Adrenal gland (tissue), 19 donors: ENCODE data around the gene EHMT1. TPM values are rescaled to one million over a fixed set of nuclear protein-coding genes. Genes with fewer than 3 reads are reported as not detected.

ENCODE experiments used
- DNase-seq, 7 donors: peaks; one replicate each; pipeline ENCODE4 v3.0.0-alpha.2; 2019 to 2020
- H3K27ac ChIP-seq, 5 donors: fragments of 200-600 bp; sonication (generic) in 4 of 5; 1 replicate in 3 of 5; 2 replicates in 2 of 5; pipeline versions ENCODE4 v1.5.1 to v1.8.0; 2016 to 2020; ENCODE audit warnings: mild to moderate bottlenecking in 1 of 5
- H3K27me3 ChIP-seq: fragments of 200-600 bp; 2 replicates; pipeline ENCODE4 v1.8.0; 2021
- H3K36me3 ChIP-seq, 2 donors: fragments of 200-600 bp; replicated peaks in 1 of 2; 1 replicate in 1 of 2; 2 replicates in 1 of 2; pipeline versions ENCODE4 v1.5.1 to v1.8.0; 2018 to 2022
- H3K4me1 ChIP-seq, 2 donors: fragments of 200-600 bp; replicated peaks in 1 of 2; 1 replicate in 1 of 2; 2 replicates in 1 of 2; pipeline versions ENCODE4 v1.5.1 to v1.8.0; 2018 to 2021
- H3K4me3 ChIP-seq, 4 donors: fragments of 200-600 bp; sonication (generic) in 3 of 4; one replicate each; pipeline ENCODE4 v1.5.1; 2016 to 2018
- H3K9me3 ChIP-seq, 3 donors: fragments of 200-600 bp; sonication (generic) in 1 of 3; replicated peaks in 1 of 3; 1 replicate in 2 of 3; 2 replicates in 1 of 3; pipeline versions ENCODE4 v1.5.1 to v1.8.0; 2016 to 2021
- POLR2A ChIP-seq, 2 donors: fragments of 450-650 bp; IDR thresholded peaks; one replicate each; pipeline ENCODE4 v1.6.1; 2017; ENCODE audit warnings: antibody characterized with exemption in 2 of 2, mild to moderate bottlenecking in 2 of 2, moderate library complexity in 1 of 2
- WGBS, 4 donors: extraction: QIAGEN DNeasy Blood & Tissue Kit in 2 of 4; methylation state at CpG; one replicate each; pipeline versions ENCODE4 v1.1.5 to v1.1.7; 2013 to 2017; 5-methylcytosine and 5-hydroxymethylcytosine counted together
- intact Hi-C, 2 donors: fragments of 100-400 bp; cut with DNase I; formaldehyde crosslinking; loops; one replicate each; pipeline versions ENCODE4 v1.14.1 to v1.15.0; 2022 to 2023
- long read RNA-seq, 10 donors: library from polyadenylated mRNA in 3 of 10; unstranded in 2 of 10; stranded (forward) in 1 of 10; transcript quantifications; one replicate each; pipeline ENCODE4 v2.0.0 and lab custom pipeline, GENCODE V29; 2021 to 2026
- polyA plus RNA-seq, 3 donors: library from polyadenylated mRNA; stranded (reverse); fragments of 200-250 nt in 2 of 3; fragments of 350-450 nt in 1 of 3; fragmentation: Illumina TruSeq in 1 of 3; extraction: RNeasy Lipid Tissue Mini Kit (QIAGEN cat#74804) in 1 of 3; gene quantifications; one replicate each; pipeline ENCODE4 v1.2.3, GENCODE V29; 2013 to 2014
- total RNA-seq, 9 donors: library from RNA; depleted of rRNA in 4 of 9; stranded (reverse); fragments of >200 nt in 4 of 9; fragments of 120-200 nt in 1 of 9; fragmentation: NEBNext Ultra II Directional in 1 of 9; extraction: Animal tissue kit (Norgen Biotek cat#: 25700) in 1 of 9; gene quantifications; one replicate each; pipeline versions ENCODE4 v1.1.0 to v1.2.4, GENCODE V29; 2013 to 2023
- TF ChIP-seq, protein P1 (sequence below), 6 experiments: fragments of 450-650 bp in 4 of 6; fragments of 200-600 bp in 2 of 6; sonication (generic) in 1 of 6; IDR thresholded peaks; 1 replicate in 5 of 6; 2 replicates in 1 of 6; pipeline versions ENCODE4 v1.5.1 to v1.8.0; 2016 to 2021; ENCODE audit warnings: antibody characterized with exemption in 6 of 6, mild to moderate bottlenecking in 2 of 6, moderate library complexity in 1 of 6
- donor health status: healthy with polysubstance abuse.
- donor health status: Bipolar disorder and iron deficiency.
- donor health status: DM: yes; HTN: yes; CAD: no.
- donor health status: DM: no; HTN: no; CAD: no.
- donor health status: DM: no; HTN: no; CAD: no.
- donor health status: DM: yes; HTN: yes; CAD: no.

EHMT1 gene
- total RNA-seq (100 to 1,000 TPM in 2 of 9 donors, 10 to 100 TPM in 7; 46.1 to 171 (median 66.8) TPM), polyA plus RNA-seq (100 to 1,000 TPM in 1 of 3 donors, 10 to 100 TPM in 2; 42.0 to 107 (median 75.2) TPM)
- long read RNA-seq, donor 1, partial matches to known transcripts = 0 of 1 reads
- long read RNA-seq, donor 1, other reads (novel, unspliced or antisense) = 0 of 1 reads
- long read RNA-seq, donor 2, partial matches to known transcripts = 0 of 4 reads
- long read RNA-seq, donor 2, other reads (novel, unspliced or antisense) = 0 of 4 reads
- long read RNA-seq, donor 3, partial matches to known transcripts = 5 of 5 reads
- long read RNA-seq, donor 3, other reads (novel, unspliced or antisense) = 0 of 5 reads
- long read RNA-seq, donor 4, partial matches to known transcripts = 20 of 28 reads
- long read RNA-seq, donor 4, other reads (novel, unspliced or antisense) = 8 of 28 reads
- long read RNA-seq, donor 5, full-length matches to known transcripts = 11 of 77 reads
- long read RNA-seq, donor 5, partial matches to known transcripts = 28 of 77 reads
- long read RNA-seq, donor 5, other reads (novel, unspliced or antisense) = 38 of 77 reads
- long read RNA-seq, donor 6, partial matches to known transcripts = 8 of 14 reads
- long read RNA-seq, donor 6, other reads (novel, unspliced or antisense) = 5 of 14 reads
- long read RNA-seq, donor 7, partial matches to known transcripts = 0 of 3 reads
- long read RNA-seq, donor 7, other reads (novel, unspliced or antisense) = 0 of 3 reads
- long read RNA-seq, donor 8, partial matches to known transcripts = 0 of 1 reads
- long read RNA-seq, donor 8, other reads (novel, unspliced or antisense) = 0 of 1 reads
- long read RNA-seq, donor 9, partial matches to known transcripts = 0 of 1 reads
- long read RNA-seq, donor 9, other reads (novel, unspliced or antisense) = 0 of 1 reads
- long read RNA-seq, donor 10 = 0 reads

DNA sequence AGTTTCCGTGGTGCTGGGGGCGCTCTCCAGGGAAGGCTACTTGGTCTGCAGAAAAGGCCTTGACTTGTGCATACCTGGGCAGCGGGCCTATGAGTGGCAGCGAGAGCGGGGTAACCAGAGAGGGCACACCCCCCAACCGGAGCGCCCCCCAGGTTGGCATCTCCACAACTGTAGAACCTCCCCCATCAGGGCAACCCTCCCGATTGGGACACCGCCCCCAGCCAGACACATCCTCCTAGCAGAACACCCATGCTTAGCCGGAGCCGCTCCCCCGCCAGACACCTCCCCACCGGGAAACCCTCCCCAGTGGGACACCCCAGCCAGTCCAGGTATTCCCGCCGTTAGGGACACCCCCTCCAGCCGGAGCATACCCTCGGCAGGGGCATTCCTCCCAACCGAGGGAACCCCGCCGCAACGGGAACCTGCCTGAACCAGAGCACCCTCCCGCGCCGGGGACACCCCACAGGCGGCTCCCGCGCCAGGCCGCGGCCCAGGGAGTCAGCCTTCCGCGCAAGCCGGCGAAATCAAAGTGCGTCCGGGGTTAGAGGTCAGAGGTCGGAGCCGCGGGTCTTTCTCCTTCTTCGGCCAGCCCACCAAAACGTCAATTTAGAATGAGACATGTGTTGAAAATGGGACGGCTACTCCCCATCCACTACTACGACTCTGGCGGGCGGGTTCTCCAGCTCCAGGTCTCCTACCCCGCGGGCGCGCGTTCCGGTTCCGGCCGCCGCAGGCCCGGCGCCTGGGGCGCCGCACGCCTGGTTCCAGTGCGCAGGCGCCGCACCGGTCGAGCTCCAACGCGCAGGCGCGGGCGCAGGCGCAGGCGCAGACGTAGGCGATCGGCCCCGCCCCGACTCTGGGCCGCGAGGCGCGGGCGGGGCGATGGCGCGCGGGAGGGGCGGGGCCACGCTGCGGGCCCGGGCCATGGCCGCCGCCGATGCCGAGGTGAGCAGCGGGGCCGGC lies at the start of gene EHMT1:
TSS of gene EHMT1 (plus strand) at position 901 of the 963 bp plus-strand sequence. CDS start at position 925, 24 bp downstream.
- peaks cover 42 to 69% of the 10 kb centered on the region in 2 donors for H3K4me1 ChIP-seq
- DNase-seq = peak; percentile 80 to 92 (median 89)
- no peaks in the 10 kb centered on the region for H3K27me3 ChIP-seq
- intact Hi-C loops = no loop called here
- 0 to 1% (median 1%) methylated on average over 25 to 94 of the region's 94 CpGs for WGBS, 4 donors
- peak within 1 kb of the TSS; percentile 13 to 96 (median 76) for H3K4me3 ChIP-seq
- H3K36me3 ChIP-seq = peaks cover 0 to 19% of the 10 kb centered on the region in 2 donors
- no peaks in the 10 kb centered on the region for H3K9me3 ChIP-seq
- TF ChIP-seq, protein P1, sequence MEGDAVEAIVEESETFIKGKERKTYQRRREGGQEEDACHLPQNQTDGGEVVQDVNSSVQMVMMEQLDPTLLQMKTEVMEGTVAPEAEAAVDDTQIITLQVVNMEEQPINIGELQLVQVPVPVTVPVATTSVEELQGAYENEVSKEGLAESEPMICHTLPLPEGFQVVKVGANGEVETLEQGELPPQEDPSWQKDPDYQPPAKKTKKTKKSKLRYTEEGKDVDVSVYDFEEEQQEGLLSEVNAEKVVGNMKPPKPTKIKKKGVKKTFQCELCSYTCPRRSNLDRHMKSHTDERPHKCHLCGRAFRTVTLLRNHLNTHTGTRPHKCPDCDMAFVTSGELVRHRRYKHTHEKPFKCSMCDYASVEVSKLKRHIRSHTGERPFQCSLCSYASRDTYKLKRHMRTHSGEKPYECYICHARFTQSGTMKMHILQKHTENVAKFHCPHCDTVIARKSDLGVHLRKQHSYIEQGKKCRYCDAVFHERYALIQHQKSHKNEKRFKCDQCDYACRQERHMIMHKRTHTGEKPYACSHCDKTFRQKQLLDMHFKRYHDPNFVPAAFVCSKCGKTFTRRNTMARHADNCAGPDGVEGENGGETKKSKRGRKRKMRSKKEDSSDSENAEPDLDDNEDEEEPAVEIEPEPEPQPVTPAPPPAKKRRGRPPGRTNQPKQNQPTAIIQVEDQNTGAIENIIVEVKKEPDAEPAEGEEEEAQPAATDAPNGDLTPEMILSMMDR (IDR thresholded peaks at IDR 0.05) = peak in 1 of 6 experiments; percentile 2
- peak; percentile 28 to 71 for TF ChIP-seq POLR2A (IDR thresholded peaks at IDR 0.05)
- peak within 1 kb of the TSS; percentile 76 to 99 (median 91) for H3K27ac ChIP-seq

GRCh38 chr9:137569609-137570203 lies 49.1 kb upstream of the EHMT1 start:
- no peaks in the 10 kb centered on the region for H3K9me3 ChIP-seq
- H3K4me1 ChIP-seq = no peaks in the 10 kb centered on the region
- peaks cover 0 to 34% of the 10 kb centered on the region in 2 donors for H3K36me3 ChIP-seq
- DNase-seq = no peak
- no peak overlapping the region for H3K4me3 ChIP-seq
- no peaks in the 10 kb centered on the region for H3K27me3 ChIP-seq
- WGBS, 4 donors = 95 to 98% (median 97%) methylated on average over 5 of the region's 5 CpGs
- no peak overlapping the region for H3K27ac ChIP-seq
- intact Hi-C loops = no loop called here
- TF ChIP-seq, protein P1 (IDR thresholded peaks at IDR 0.05) = no peak
- no peak for TF ChIP-seq POLR2A (IDR thresholded peaks at IDR 0.05)

DNA sequence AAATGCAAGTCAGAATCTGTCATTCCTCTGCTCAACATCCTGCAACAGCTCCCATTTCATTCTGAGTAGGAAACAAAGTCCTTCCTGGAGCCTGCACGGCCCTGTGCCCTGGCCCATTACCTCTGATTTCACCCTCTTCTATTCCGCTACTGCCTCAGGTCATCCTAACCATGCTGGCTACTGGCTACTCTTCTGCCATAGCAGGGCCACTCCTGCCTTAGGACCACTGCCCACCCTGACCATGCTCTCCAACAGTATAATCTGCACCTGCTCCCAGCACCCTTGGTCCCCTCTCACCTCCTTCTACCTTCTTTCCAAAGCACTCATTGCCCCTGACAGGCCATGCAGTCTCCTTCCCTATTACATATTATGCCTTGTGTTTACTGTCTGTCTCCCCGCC lies 48.2 kb upstream of the EHMT1 start:
- Histone ChIP-seq H3K4me3 (no peak overlapping the region), H3K4me1 (no peaks in the 10 kb centered on the region), H3K27me3 (no peaks in the 10 kb centered on the region), H3K27ac (no peak overlapping the region), H3K36me3 (peaks cover 0 to 40% of the 10 kb centered on the region in 2 donors), H3K9me3 (no peaks in the 10 kb centered on the region)
- 95 to 98% (median 97%) methylated on average over 3 of the region's 3 CpGs for WGBS, 4 donors
- TF ChIP-seq, protein P1 (IDR thresholded peaks at IDR 0.05) = no peak
- no peak for TF ChIP-seq POLR2A (IDR thresholded peaks at IDR 0.05)
- intact Hi-C loops = no loop called here
- DNase-seq = no peak
